OCI-LY3 (cell line): ENCODE results near the gene NFYA.

Experiments used
- H2AFZ ChIP-seq: fragments of 200-600, 300-600 bp; shearing (Covaris generic); 2 replicates; pipeline ENCODE4 v1.6.0; 2014; ENCODE audit warnings: antibody characterized with exemption, low read depth, low read length
- H3K27ac ChIP-seq: fragments of 200-600, 300-600 bp; sonication (generic); 2 replicates; pipeline ENCODE4 v1.5.1; 2014; ENCODE audit warnings: mild to moderate bottlenecking, low read length, moderate library complexity, mixed read lengths
- H3K27me3 ChIP-seq: fragments of 200-600, 300-600 bp; sonication (generic); 2 replicates; pipeline ENCODE4 v1.6.1; 2014; ENCODE audit warnings: low read depth, low read length, mixed read lengths
- H3K36me3 ChIP-seq: fragments of 200-600, 300-600 bp; sonication (generic); replicated peaks from 2 replicates; pipeline ENCODE3; 2014; ENCODE audit warnings: low read depth, low read length, mixed read lengths
- H3K4me1 ChIP-seq: fragments of 300-600, 200-600 bp; sonication (generic); 2 replicates; pipeline ENCODE4 v1.6.1; 2014; ENCODE audit warnings: low read length, mixed read lengths
- H3K4me2 ChIP-seq: fragments of 200-600, 300-600 bp; sonication (generic); 2 replicates; pipeline ENCODE4 v1.6.1; 2014; ENCODE audit warnings: low read length, mixed read lengths
- H3K4me3 ChIP-seq: fragments of 300-600, 200-600 bp; sonication (generic); 2 replicates; pipeline ENCODE4 v1.5.1; 2014; ENCODE audit warnings: antibody characterized with exemption, mild to moderate bottlenecking, low read length, moderate library complexity
- H3K79me2 ChIP-seq: fragments of 300-600, 200-600 bp; shearing (Covaris generic); 2 replicates; pipeline ENCODE4 v1.6.1; 2014; ENCODE audit warnings: mild to moderate bottlenecking, low read length, mixed read lengths
- H3K9ac ChIP-seq: fragments of 300-600, 200-600 bp; shearing (Covaris generic); 2 replicates; pipeline ENCODE4 v1.6.0; 2014; ENCODE audit warnings: mild to moderate bottlenecking, low read length, moderate library complexity
- H3K9me3 ChIP-seq: fragments of 200-600, 300-600 bp; shearing (Covaris generic); 2 replicates; pipeline ENCODE4 v1.6.1; 2014; ENCODE audit warnings: low read length, mixed read lengths; ENCODE audit not compliant: insufficient read depth
- H4K20me1 ChIP-seq: fragments of 200-600, 300-600 bp; sonication (generic); 2 replicates; pipeline ENCODE4 v1.6.1; 2016; ENCODE audit warnings: low read length, mixed read lengths; ENCODE audit not compliant: insufficient read depth
- CTCF ChIP-seq: fragments of 200-600, 300-600 bp; sonication (generic); IDR thresholded peaks from 2 replicates; pipeline ENCODE4 v1.5.1; 2014; ENCODE audit warnings: antibody characterized with exemption, low read length, low read depth
- EZH2phosphoT487 ChIP-seq: fragments of 200-600 bp; shearing (Covaris generic); IDR thresholded peaks from 2 replicates; pipeline ENCODE4 v1.6.1; 2018; ENCODE audit warnings: antibody characterized with exemption, mixed run types, low read depth

NFYA gene

GRCh38 chr6:41072836-41073202, at the start of gene NFYA:
NFYA (plus strand) TSS chr6:41072974; CDS start chr6:41079090, 6,116 bp downstream.
- Histone ChIP-seq H3K79me2 (peaks cover 57% of the 10 kb centered on the region), H3K27ac (peak within 1 kb of the TSS; percentile 92), H4K20me1 (peaks cover 37% of the 10 kb centered on the region), H3K4me1 (peaks cover 31% of the 10 kb centered on the region), H2AFZ (peak within 1 kb of the TSS; percentile 52), H3K9ac (peak within 1 kb of the TSS; percentile 97), H3K9me3 (no peaks in the 10 kb centered on the region), H3K27me3 (no peaks in the 10 kb centered on the region), H3K36me3 (peaks cover 14% of the 10 kb centered on the region), H3K4me3 (peak within 1 kb of the TSS; percentile 77), H3K4me2 (peak within 1 kb of the TSS; percentile 96)
- TF ChIP-seq CTCF (no peak), EZH2phosphoT487 (no peak)

GRCh38 chr6:41023114-41023513, 49.7 kb upstream of the NFYA start:
- Histone ChIP-seq H3K4me2 (no peak overlapping the region), H3K4me1 (peaks cover 6% of the 10 kb centered on the region), H4K20me1 (no peaks in the 10 kb centered on the region), H3K9me3 (no peaks in the 10 kb centered on the region), H3K4me3 (no peak overlapping the region), H3K36me3 (no peaks in the 10 kb centered on the region), H3K27me3 (no peaks in the 10 kb centered on the region), H3K9ac (no peak overlapping the region), H2AFZ (no peak overlapping the region), H3K79me2 (no peaks in the 10 kb centered on the region), H3K27ac (no peak overlapping the region)
- TF ChIP-seq CTCF (no peak), EZH2phosphoT487 (no peak)

- H4K20me1 ChIP-seq, result no peaks in the 10 kb centered on the region
- H3K9ac ChIP-seq, result no peak overlapping the region
- H2AFZ ChIP-seq, result no peak overlapping the region
- no peak overlapping the region for H3K4me3 ChIP-seq
- no peak overlapping the region for H3K27ac ChIP-seq
- peaks cover 14% of the 10 kb centered on the region for H3K4me1 ChIP-seq
- no peaks in the 10 kb centered on the region for H3K9me3 ChIP-seq
- no peak for TF ChIP-seq EZH2phosphoT487
- TF ChIP-seq CTCF, result no peak
- H3K36me3 ChIP-seq, result no peaks in the 10 kb centered on the region
- no peaks in the 10 kb centered on the region for H3K79me2 ChIP-seq
- no peak overlapping the region for H3K4me2 ChIP-seq
- no peaks in the 10 kb centered on the region for H3K27me3 ChIP-seq
These were observed 46.7 kb upstream of the NFYA start for GRCh38 chr6:41025966-41026530.

- peaks cover 14% of the 10 kb centered on the region for H3K4me1 ChIP-seq
- H3K27me3 ChIP-seq, result no peaks in the 10 kb centered on the region
- no peaks in the 10 kb centered on the region for H4K20me1 ChIP-seq
- H3K36me3 ChIP-seq, result no peaks in the 10 kb centered on the region
- no peaks in the 10 kb centered on the region for H3K79me2 ChIP-seq
- peak overlapping the region; percentile 81 for H3K4me3 ChIP-seq
- H3K4me2 ChIP-seq, result peak overlapping the region; percentile 87
- no peak for TF ChIP-seq EZH2phosphoT487
- TF ChIP-seq CTCF, result no peak
- H3K9ac ChIP-seq, result peak overlapping the region; percentile 89
- no peak overlapping the region for H3K27ac ChIP-seq
- H2AFZ ChIP-seq, result peak overlapping the region; percentile 92
- H3K9me3 ChIP-seq, result no peaks in the 10 kb centered on the region
These were observed 45.5 kb upstream of the NFYA start for GRCh38 chr6:41027241-41027640.
